ENCODE measurements around the gene CDC45.

DNA sequence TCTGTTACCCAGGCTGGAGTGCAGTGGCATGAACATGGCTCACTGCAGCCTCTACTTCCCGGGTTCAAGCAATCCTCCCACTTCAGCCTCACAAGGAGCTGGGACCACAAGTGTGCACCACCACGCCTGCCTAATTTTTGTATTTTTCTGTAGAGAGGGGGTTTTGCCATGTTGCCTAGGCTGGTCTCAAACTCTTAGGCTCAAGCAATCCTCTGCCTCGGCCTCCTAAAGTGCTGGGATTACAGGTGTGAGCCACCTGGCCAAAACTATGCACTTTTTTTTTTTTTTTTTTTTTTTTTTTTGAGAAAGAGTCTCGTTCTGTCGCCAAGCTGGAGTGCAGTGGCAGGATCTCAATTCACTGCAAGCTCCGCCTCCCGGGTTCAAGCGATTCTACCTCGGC, 56.8 kb downstream of the CDC45 start:
- TF ChIP-seq, protein P1, sequence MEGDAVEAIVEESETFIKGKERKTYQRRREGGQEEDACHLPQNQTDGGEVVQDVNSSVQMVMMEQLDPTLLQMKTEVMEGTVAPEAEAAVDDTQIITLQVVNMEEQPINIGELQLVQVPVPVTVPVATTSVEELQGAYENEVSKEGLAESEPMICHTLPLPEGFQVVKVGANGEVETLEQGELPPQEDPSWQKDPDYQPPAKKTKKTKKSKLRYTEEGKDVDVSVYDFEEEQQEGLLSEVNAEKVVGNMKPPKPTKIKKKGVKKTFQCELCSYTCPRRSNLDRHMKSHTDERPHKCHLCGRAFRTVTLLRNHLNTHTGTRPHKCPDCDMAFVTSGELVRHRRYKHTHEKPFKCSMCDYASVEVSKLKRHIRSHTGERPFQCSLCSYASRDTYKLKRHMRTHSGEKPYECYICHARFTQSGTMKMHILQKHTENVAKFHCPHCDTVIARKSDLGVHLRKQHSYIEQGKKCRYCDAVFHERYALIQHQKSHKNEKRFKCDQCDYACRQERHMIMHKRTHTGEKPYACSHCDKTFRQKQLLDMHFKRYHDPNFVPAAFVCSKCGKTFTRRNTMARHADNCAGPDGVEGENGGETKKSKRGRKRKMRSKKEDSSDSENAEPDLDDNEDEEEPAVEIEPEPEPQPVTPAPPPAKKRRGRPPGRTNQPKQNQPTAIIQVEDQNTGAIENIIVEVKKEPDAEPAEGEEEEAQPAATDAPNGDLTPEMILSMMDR (IDR thresholded peaks at IDR 0.05): no peak
- no peak for TF ChIP-seq POLR2A (IDR thresholded peaks at IDR 0.05)
